GM19452 (cell line): ENCODE data around the gene SNCA.

Experiments
- ATAC-seq: cut with Tn5 transposase; IDR thresholded peaks from one replicate; pipeline ENCODE4 v1.9.1; 2021; ENCODE audit not compliant: unreplicated experiment

Gene SNCA

DNA sequence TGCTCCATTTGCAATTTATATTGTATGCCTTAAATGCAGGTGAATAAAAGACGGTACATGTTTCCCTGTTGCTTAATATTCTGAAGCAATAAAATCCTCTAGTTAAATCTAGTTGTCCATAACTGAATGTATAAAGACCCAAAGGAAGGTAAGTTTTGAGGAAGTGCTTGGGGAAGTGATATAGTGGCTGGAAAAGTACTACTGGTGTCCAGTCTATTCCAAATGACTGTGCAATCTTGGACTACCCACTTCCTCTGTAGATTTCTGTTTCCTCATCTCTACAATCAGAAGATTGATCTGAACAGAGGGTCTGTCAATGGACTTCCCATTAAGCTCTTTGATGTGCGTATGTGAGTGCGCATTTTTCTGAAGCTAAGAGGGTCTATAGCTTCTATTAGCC, 17.0 kb downstream of the SNCA start:
- ATAC-seq = no peak

DNA sequence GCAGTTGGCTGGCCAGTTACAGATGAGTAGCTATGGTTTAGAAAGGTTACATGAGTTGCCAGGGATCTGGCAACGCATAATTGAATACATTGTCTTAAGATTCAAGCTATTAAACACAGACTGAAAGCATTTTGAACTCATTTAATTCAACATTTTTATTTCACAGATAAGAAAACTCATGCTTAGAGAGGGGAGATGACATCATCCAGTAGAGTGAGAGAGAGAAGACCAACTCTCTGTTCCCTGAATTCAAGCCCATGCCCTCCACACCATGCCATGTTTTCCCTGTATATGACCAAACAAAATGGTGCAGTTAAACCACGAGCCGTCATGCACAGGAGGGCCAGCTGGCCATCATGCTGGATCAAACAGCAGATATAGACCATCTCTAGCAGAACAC, 22.6 kb downstream of the SNCA start:
- ATAC-seq = no peak

DNA sequence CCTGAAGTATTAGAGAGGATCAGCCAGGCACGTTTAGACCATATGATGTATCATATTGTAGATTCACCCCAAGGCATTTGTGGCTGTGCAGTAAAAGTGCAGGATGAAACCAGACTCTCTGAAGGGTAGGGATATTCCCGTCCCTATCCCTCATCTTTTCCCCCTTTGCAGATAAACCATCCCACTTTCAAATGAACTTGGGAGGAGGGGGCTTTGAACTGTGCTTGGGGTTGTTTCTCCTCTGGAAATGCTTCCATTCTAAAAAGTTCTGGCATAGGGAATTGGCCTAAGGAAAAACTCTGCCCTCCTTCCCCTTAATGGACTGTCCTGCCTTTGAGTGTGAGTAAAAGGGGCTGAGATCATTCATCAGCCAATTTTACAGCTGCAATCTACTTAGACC, 23.8 kb downstream of the SNCA start:
- no peak for ATAC-seq

DNA sequence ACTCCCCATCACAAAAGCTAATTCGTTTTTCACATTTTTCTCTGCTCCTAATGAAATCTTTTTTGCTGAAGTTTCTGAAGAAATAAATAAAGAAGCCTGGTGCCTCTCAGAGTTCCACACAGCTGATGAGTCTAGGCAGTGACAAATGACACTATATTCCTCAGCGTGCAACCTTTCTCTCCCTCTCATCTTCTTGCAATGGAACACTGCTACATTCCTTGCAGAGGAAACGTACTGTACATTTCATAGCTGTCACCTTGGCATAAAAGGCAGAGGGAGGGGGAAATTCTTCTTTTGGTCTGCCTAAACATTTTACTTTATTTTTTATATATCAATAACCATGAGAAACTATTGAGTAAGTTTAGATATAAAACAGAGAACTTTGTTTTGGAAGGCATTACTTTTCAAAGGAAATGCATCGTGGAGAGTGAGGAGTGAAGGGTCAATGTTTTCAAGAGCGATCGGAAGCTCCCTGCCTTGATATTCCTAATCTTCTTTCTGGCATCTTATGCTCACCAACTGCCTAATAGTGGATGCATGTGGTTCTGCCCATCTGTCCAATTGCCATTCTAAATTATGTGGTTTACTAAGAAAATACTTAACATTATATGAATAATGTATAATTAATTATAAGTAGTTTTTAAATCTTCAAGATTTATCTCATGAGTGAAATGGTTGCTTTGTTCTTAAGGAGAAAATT, 29.4 kb downstream of the SNCA start:
- no peak for ATAC-seq

DNA sequence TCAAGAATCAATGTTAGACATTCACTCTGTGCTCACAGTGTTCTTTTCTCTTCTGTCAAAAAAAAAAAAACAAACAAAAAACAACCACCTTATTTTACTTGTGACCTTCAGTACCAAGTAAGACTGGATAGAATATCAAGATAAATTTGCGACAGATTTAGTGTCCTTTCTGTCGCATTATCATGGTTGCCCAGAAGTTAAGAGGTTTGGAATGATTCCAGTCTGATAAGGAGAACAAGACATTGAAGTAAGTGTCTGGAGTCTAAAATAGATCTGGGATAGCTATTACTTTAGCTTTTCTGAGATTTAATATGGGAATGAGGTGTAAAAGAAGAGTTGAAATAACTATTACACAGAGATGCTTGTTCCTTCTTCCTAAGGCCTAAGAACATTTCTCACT, 31.7 kb downstream of the SNCA start:
- ATAC-seq = no peak

DNA sequence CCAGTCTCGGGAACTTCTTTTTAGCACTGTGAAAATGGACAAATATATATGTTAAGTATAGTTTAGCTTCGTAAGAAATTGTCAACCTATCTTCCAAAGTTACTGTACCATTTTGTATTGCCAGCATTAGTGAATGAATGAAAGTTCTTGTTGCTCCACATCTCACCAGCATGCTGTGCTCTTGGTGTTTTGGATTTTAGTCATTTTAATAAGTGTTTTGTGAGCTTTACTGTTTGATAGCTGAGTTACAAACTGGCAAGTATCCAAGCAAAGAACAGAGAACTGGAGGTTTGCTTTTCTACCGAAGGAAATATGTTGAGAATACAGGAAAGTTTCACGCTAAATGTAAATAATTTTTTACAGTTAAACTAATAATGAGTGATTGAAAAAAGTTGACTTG, 33.0 kb downstream of the SNCA start:
- ATAC-seq = no peak

DNA sequence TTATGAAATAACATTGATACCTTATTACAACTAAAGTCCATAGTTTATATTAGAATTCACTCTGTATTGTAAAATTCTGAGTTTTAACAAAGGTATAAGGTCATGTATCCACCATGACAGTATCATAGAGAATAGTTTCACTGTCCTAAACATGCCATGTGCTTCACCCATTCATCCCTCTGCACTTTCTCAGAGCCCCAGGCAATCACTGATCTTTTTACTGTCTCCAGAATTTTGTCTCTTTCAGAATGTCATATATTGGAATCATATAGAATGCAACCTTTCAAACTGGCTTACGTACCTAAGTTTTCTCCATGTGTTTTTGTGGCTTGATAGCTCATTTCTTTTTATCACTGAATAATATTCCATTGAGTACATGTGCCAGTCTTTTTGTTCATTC, 33.9 kb downstream of the SNCA start:
- no peak for ATAC-seq

DNA sequence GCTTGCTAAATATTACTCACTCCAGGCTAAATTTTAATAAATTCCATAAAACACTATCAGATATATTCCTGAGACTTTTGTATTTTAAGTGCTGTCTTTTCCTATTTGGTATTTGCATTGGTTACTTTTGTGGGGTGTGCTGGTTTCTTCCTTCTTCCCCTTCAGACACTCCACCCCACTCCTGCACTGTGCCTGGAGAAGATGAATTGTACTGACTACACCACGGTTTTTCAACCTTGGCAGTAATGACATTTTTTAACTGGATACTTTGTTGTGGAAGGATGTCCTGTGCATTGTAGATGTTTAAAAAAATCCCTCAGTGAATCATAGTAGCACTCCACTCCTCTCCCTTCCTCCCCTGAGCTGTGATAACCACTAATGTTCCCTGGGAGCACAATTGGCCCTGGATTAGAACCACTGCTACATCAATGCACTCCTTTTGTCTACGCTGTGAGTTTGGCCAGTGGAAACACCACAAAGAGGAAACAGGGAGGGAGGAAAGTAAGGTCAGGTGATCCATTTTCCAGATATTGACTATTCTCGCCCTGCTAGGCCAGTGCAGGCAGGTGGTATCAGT, 36.3 kb downstream of the SNCA start:
- ATAC-seq = no peak

DNA sequence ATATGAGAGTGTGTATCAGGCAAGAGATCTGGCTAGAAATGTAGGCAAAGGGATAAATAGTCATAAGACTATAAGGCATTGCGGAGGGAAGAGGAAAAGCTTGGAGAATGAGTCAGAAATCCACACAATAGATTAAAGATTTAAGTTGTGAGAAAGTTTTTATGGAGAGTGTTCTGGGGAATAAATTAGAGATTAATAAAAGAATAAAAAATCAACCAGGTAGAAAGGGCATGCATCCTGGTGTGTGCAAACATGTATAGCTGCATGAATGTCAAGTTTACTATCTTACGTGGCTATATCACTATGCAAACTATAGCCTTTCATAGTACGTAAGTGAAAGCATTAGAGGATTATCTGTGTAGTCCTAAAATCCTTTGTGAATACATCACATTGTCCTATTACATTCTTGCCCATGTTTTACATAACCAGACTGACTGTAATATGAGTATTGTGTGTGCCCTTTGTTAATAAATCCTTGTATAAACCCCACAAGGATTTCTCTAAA, 36.9 kb downstream of the SNCA start:
- ATAC-seq = no peak

DNA sequence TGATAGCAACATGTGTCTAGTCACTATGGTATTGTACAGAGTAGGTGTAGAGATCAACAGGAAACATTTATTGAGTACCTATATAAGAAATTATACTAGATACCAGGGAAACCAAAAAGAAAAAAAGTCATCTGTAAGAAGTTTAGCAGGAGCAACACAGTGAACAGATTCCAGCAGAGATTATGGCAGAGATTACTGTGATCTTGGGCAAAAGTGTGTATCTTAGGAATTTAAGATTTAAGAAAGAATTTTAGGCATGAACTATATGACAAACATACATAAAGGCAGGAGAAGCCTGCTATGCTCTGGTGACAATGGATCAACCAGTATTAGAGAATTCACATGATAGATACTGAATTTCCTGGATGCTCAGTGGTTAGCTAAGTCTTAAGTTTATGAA, 37.9 kb downstream of the SNCA start:
- ATAC-seq = no peak

DNA sequence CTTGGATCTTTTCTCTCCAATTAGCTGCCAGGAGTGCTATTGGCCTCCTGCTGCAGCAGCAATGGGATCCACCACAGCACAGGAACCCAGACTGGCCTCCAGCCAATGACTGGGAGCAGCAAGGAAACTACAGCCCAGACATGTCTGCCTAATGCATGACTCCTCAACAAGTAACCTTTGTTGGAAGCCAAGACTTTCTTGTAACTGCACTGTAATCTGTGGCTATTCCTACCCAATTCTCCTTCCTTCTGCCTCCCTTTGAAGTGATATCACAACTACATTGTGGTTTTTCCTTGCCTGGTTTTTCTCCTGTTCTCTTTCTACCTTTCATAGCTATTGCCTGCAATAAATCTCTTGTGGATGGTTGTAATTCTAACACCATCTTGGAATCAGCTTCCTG, 39.8 kb downstream of the SNCA start:
- no peak for ATAC-seq

DNA sequence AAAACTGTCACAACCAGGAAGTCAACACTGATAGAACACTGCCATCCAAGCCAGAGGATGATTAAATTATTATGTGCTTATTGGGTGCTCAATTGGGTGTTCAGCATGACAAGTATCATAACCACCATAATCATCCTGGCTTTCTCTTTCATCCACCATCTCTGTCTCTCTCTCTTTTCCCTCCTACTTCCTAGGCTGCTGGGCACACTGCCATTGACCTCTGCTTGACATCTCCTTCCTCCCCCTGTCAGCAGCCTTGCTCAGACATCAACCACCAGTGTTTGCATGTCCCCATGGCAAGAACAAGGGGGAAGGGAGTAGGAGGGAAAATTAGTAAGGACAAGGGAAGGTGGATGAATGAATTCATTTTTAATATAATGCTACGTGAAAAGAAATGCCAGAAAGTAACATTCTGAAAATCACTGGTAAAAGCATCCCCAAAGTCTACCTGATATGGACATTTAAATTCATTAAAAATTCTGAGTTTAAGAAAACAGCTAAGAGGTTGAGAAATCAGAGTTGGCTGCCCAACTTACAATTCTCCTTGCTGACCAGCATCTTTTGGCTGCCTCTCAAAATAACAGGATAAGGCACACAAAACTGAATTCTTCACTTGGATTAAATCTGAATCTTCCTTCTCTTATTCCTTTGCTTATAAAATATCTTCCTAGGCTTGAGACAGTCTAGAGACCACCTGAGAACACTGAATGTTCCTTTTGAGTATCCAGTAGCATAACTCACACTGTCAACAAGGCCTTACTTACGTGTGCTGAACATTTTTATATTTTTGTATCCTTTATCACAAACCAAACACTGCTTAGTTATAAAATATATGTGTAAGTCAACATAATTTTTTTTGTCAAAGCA, 48.5 kb downstream of the SNCA start:
- ATAC-seq = no peak

DNA sequence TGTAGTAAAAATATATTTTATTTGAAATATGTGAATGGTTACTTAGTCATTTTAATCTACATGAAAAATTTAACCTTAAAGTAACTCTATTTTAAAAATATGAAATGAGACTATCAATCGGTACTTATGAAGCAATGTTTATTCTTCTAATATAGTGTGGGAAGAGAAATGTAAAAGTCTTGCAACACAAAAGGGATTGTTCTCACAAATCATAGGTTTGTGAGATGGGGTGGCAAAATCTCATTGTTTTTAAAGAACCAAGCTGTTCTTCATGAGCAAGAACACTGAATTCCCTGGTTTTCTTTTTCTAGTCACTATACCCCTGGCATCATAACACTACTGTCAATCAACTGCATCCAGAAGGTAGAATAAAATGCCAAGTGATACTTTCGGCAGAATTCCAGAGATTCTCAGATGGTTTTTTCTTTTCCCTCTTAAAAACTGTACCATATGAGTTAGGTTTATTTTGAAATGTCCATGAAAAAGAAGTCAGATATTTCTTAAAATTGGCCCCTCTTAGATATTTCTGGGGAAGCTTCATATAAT, 52.2 kb downstream of the SNCA start:
- no peak for ATAC-seq

DNA sequence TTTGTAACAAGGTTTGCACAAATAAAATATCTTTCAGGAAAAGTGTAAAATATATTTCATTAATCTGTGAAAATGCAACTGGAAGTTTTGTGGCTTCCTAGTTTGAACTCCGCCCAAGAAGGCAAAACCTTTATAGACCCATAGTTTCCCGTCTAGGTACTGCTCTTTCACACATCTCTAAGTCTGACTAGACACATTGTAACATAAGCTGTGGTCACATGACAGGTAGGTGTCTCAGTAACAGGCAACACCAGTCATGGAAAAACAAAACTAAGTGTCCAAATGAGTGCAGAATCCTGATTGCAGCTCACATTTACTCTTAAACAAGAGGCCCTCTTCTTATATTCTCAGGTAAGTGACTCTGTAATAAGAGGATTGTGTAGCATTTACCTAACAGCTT, 55.6 kb downstream of the SNCA start:
- no peak for ATAC-seq

DNA sequence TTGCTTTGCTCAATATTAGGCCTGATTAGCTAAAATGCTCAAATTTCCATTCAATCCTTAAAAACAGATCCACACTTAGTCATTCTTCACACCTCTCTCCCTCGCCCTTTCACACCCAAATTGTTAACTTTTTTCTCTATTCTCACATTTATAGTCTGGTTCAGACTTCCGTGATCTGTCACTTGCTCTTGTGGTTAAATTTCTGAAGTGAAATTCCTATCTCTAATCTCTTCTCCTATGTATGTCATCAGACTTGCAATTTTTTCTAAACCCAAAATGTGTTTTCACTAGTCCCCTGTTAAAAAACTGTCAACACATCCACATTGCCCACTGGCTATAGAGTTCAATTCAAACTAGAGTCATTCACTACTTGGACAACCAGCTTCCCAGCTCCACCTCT, 63.2 kb downstream of the SNCA start:
- ATAC-seq = no peak

DNA sequence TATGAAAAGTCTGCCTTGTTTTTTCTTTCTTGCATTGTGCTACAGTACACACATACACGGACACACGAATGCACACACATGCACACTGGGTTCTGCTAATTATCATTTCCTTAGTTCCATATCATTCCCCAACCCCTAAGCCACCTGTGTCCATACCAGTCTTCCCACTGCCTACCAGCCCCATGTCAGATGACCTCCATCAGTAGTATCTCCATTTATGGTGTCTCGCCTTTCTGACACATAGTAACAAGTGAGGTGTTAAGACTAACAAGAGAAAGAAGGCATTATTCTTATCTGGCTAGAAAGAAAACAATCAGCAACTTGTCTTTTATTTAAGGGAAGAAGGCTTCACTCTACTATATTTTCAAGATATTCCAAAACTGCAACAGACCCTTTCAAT, 67.1 kb downstream of the SNCA start:
- ATAC-seq = no peak

DNA sequence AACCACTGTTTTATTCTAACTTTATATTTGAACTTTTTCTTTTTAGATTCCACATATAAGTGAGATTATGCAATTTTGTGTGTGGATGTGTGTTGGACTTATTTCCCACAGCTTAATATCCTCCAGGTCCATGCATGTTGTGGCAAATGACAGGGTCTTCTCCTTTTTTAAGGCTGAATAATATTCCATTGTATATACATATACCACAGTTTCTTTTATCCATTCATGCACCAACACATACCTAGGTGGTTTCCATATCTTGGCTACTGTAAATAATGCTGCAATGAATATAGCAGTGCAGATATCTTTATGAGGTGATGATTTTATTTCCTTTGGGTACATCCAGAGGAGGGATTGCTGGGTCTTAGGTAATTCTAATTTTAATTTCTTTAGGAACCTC, 69.0 kb downstream of the SNCA start:
- ATAC-seq = no peak

DNA sequence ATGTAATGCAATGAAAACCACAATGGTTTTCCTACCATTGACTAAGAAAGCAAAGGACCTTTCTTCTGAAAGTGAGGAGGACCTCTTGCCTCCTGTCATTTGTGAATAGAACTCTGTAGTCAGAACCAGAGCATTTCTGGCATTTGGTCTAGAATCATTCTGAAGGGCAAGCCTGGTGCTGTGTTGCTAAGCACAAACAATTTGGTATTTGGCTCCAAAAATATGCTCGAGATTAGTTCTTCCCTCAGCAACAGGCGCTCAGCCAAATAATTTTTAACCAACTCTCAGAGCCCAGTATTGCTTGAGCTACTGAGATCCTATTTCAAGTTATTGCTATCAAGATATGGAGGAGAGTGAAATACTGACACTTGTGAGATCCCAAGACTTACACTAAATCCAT, 71.0 kb downstream of the SNCA start:
- no peak for ATAC-seq

DNA sequence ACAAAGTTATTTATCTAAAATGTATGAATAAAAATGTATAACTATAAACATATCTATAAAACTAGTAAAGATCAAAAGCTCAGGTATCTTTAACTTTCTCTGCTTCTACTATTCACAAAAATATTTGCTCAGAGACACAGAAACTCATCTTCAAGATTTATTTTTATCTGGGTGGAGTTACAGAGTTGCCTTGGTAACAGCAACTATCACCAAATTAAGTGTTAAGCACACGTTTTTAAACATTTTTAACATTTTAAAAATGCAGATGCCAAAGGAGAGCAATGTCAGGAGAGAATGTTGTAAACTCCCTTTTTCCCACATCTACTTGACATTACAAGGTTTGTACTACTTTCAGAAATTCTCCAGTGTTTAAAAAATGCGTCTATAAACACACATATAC, 71.4 kb downstream of the SNCA start:
- no peak for ATAC-seq

DNA sequence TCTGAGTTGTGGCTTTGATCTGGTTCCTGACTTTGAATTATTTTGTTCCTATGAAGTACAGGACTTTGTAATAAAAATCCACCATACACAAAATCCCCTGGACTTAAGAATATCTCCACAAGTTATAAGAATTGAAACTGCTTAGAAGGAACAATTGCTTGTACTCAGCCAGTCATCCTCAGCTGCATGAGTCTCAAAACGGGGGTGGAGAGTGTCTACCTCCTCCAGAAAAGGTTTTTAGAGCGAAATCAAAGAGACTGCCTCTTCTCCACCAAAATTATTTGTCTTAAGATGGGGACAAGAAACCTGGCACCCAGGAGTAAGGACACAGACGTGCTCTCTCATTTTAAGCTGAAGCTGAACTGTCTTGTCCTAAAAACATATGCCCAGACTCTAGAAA, 74.7 kb downstream of the SNCA start:
- no peak for ATAC-seq

DNA sequence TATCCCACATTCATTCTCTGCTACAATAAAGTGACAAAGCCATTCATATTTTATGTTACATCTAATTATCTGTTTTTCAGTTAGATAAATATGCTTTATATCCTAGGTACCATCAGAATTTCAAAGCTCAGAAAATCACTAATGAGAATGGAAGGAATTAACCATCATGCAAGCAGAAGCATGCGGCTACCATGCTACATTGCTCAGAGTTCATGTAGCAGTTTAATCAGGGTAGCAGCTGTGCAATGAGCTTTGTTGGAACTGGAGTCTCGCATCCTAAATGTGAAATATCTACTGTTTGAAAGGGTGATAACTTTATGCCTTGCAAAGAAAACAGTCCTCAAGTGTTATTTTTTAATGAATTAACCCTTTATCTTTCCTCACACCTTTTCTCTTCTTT, 77.5 kb downstream of the SNCA start:
- no peak for ATAC-seq
